Activated CD4-positive, alpha-beta T cell treated with anti-CD3 and anti-CD28 coated beads, Interleukin-2, Interleukin-4, amounts not matched to agents 100 ng/mL and 50 ng/mL, durations not matched to agents 16 hours and 8 hours (primary cell): ENCODE data around the gene THSD4.

Experiments
- DNase-seq: peaks from one replicate; pipeline ENCODE4 v3.0.0-alpha.2; 2020; ENCODE audit warnings: low spot score

THSD4 gene

DNA sequence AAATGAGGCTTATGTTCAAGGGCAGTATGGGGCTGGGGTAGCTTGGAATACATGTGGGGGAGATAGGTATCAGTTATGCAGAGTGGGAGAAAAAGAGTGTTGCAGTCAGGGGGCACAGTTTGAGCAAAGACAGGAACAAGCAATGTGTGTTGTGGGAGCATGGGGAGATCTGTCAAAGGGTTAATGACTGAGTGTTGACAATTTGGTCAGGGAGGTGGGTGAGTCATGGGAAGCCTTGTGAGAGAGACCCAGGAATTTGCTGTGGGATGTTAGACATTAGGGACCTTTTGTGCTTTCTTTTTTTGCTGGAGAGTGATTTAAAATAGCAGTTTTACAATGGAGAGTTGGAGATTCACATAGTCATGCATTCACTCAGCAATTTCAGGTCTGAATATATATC is 473.5 kb downstream of the THSD4 start:
- DNase-seq: no peak

DNA sequence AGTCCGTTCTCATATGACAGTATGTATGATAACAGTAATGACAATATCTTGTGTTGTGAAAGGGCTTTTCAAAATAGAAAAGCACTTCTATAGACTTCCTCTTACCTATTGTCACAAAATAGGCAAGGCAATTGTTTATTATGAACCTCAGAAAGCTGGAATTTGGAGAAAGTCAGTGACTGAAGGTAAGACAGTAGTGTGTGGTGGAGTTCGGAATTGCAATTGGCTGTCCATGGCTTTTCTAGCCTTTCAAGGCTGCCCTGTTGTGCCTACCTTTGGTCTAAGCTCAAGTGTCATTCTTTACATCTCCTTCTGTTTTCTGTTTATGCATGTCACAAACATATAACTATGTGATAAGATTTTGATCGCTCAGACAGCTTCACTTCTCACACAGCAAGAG is 475.8 kb downstream of the THSD4 start:
- no peak for DNase-seq

GRCh38 chr15:71592203-71592602 is 476.9 kb downstream of the THSD4 start:
- no peak for DNase-seq

DNA sequence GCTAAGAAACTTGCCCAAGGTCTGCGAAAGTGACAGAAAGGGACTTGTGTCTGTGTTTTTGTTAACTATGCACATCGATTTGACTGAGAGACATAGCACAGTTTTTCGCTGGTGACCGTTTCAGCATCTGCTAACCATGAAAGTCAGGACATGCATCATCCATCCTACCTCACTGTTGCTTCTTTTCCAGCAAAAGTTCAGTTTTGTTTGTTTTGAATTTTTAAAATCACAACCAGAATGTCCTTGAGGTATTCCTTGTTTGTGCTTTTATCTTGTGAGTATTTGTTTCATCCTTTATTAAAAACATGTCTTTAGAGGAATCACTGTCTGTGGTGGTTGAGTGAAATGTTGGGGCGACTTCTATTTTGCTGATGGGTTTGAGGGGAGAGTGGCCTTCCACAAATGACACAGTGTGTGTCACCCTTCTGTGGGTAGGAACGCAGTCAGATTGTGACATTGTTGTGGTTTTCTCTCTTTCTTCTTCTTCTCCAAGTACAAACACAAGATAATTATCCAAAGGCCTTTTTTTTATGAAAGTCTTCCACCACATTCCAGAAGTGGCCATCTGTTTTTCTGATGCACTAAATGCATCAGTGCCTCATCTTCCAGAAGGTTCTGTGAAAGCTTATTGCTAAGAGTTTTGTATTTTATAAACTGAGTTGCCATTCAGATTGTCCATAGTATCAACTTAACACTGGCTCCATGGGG is 480.7 kb downstream of the THSD4 start:
- DNase-seq: no peak

- no peak for DNase-seq
These were observed 481.4 kb downstream of the THSD4 start for GRCh38 chr15:71596672-71597071.

DNA sequence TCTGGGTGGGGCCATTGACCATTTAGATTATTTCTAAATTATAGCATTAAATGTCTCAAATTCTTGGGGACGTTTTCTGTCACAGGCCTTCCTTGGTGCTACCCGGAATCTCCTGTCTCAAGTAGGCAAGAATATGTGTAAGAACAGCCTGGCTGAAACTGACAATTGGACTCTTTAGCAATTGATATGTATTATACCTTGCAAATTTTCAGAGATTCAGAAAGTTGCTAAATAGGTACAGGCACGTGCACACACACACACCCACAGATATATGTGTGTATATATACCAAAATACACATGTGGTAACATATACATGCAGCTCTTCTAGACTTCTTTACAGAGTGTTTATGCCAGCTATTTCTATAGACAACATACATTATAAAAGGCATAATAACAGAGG is 481.9 kb downstream of the THSD4 start:
- no peak for DNase-seq

DNA sequence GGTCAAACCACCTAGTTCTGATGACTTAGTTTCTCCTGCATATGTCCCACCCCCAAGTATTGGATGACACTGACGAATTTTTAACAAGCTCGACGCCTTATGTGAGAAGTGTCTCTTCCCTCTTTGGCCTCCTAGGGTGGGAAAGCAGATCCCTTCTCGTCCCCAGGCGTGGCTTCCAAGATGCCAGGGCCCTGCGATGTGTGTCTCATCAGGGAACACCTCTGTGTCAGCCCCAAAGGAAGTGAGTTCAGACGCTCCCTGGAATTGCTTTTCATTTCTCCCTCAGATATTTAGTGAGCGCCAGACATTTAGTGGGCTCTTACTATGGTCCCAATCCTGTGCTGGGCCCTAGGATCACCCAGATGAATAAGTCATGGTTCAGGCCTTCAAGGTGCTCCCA is 482.4 kb downstream of the THSD4 start:
- no peak for DNase-seq

- no peak for DNase-seq
These were observed 483.5 kb downstream of the THSD4 start for GRCh38 chr15:71598741-71599140.

- no peak for DNase-seq
These were observed 484.3 kb downstream of the THSD4 start for GRCh38 chr15:71599418-71600151.

- no peak for DNase-seq
These were observed 485.0 kb downstream of the THSD4 start for GRCh38 chr15:71600237-71600636.

GRCh38 chr15:71601038-71601834 is 486.0 kb downstream of the THSD4 start:
- no peak for DNase-seq

DNA sequence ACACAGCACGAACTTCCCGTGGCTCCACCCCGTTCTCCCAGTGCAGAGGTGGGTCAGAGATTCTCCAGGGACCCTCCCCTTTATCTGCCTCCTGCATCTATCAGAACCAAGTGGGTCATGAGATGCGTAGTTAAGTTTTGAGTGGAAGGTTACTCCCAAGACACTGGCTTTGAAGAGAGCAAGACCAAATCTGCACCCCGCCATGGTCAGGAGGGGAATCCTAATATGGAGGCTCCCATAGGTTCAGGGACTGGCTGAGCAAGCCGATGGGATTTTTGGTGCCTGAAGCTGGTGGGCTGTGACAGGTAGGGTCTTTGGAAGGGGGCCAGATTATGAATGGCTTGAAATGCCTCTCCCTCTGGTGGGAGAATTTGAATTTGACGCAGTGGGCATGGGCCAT is 488.1 kb downstream of the THSD4 start:
- no peak for DNase-seq

- no peak for DNase-seq
These were observed 492.1 kb downstream of the THSD4 start for GRCh38 chr15:71607383-71607782.

- DNase-seq: no peak
These were observed 495.7 kb downstream of the THSD4 start for GRCh38 chr15:71610728-71611552.

- no peak for DNase-seq
These were observed 496.5 kb downstream of the THSD4 start for GRCh38 chr15:71611553-71612396.

DNA sequence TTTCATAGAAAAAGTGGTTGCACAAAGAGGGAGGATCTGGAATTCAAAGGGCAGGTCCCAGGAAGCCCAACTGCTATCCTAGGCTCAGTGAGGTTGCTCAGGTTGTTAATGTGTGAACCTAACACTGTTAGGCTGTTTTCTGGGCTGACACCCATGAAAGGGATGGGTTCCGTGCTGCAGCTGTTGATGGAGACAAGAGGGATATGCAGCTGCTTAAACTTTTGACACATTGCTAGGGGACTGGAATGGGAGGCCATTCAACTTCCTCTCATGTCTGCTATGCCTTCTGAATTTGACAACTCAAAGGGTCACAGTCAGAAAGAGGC is 497.1 kb downstream of the THSD4 start:
- DNase-seq: no peak

GRCh38 chr15:71612869-71613268 is 497.6 kb downstream of the THSD4 start:
- no peak for DNase-seq

GRCh38 chr15:71623111-71623510 is 507.8 kb downstream of the THSD4 start:
- no peak for DNase-seq

- DNase-seq: no peak
These were observed 511.4 kb downstream of the THSD4 start for GRCh38 chr15:71626596-71627088.

- no peak for DNase-seq
These were observed 511.9 kb downstream of the THSD4 start for GRCh38 chr15:71627188-71627587.

GRCh38 chr15:71627604-71628003 is 512.3 kb downstream of the THSD4 start:
- no peak for DNase-seq
